Stimulated activated CD8-positive, alpha-beta memory T cell treated with anti-CD3 and anti-CD28 coated beads, Interleukin-2, amount 100 ng/mL, for 48 hours (primary cell): ENCODE measurements around the gene ARHGAP36.

Experiments used
- DNase-seq, 2 donors: peaks; one replicate each; pipeline ENCODE4 v3.0.0-alpha.2; 2020; ENCODE audit warnings: low read depth in 2 of 2

Gene ARHGAP36

GRCh38 chrX:131072871-131073571, 14.9 kb downstream of the ARHGAP36 start:
- DNase-seq: no peak

GRCh38 chrX:131073607-131074006, 15.5 kb downstream of the ARHGAP36 start:
- no peak for DNase-seq

- DNase-seq: no peak
Observed at GRCh38 chrX:131081772-131082740, 23.9 kb downstream of the ARHGAP36 start.

GRCh38 chrX:131083510-131084142, 25.5 kb downstream of the ARHGAP36 start:
- no peak for DNase-seq

GRCh38 chrX:131084145-131084544, 26.0 kb downstream of the ARHGAP36 start:
- no peak for DNase-seq

GRCh38 chrX:131136776-131137175, 78.6 kb downstream of the ARHGAP36 start:
- no peak for DNase-seq

- no peak for DNase-seq
Observed at GRCh38 chrX:131139072-131139471, 80.9 kb downstream of the ARHGAP36 start.
